CD4-positive, alpha-beta memory T cell (primary cell): Measurements from ENCODE around the gene FUOM. TPM values are rescaled to one million over a fixed set of nuclear protein-coding genes. Genes with fewer than 3 reads are reported as not detected.

Source experiments
- CTCF ChIA-PET: fragments of 350-600 bp; sonication (Branson Sonifier 250); formaldehyde crosslinking; loops from one replicate; lab custom pipeline; 2021; ENCODE audit warnings: inconsistent platforms; ENCODE audit not compliant: partially characterized antibody; lab: Charles Lee
- POLR2A ChIA-PET: fragments of 350-600 bp; sonication (Branson Sonifier 250); formaldehyde crosslinking; loops from one replicate; lab custom pipeline; 2021; ENCODE audit not compliant: partially characterized antibody; lab: Charles Lee
- DNase-seq, 5 donors: peaks; one replicate each; pipeline versions ENCODE4 v3.0.0 to v3.0.0-alpha.2; 2020 to 2022; ENCODE audit warnings: mixed read lengths in 1 of 5
- H3K27ac ChIP-seq: one replicate; pipeline ENCODE4 v1.7.0; 2013; ENCODE audit warnings: low read depth, low read length
- H3K27me3 ChIP-seq: 2 replicates; pipeline ENCODE4 v1.7.0; 2013; ENCODE audit warnings: mild to moderate bottlenecking, low read length, moderate library complexity; ENCODE audit not compliant: insufficient read depth
- H3K36me3 ChIP-seq: 2 replicates; pipeline ENCODE4 v1.7.0; 2013; ENCODE audit warnings: mild to moderate bottlenecking, low read length, moderate library complexity; ENCODE audit not compliant: insufficient read depth
- H3K4me1 ChIP-seq: 2 replicates; pipeline ENCODE4 v1.7.0; 2013; ENCODE audit warnings: mild to moderate bottlenecking, low read length, moderate library complexity; ENCODE audit not compliant: insufficient read depth
- H3K4me3 ChIP-seq, 2 donors: one replicate each; pipeline ENCODE4 v1.7.0; 2013; ENCODE audit warnings: low read length in 2 of 2, mild to moderate bottlenecking in 1 of 2
- H3K9me3 ChIP-seq, 2 donors: one replicate each; pipeline ENCODE4 v1.7.0; 2013; ENCODE audit warnings: low read length in 2 of 2, control low read depth in 1 of 2; ENCODE audit not compliant: control insufficient read depth in 1 of 2
- H3K27ac Mint-ChIP-seq, 7 donors: one replicate each; pipeline ENCODE4 v1.8.0; 2020 to 2021; ENCODE audit warnings: mixed read lengths in 7 of 7, mild to moderate bottlenecking in 6 of 7, inconsistent platforms in 3 of 7, moderate library complexity in 3 of 7
- H3K27me3 Mint-ChIP-seq, 2 donors: one replicate each; pipeline ENCODE4 v1.8.0; 2020 to 2021; ENCODE audit warnings: mixed read lengths in 2 of 2
- H3K36me3 Mint-ChIP-seq, 2 donors: one replicate each; pipeline ENCODE4 v1.8.0; 2020 to 2021; ENCODE audit warnings: mixed read lengths in 2 of 2, inconsistent platforms in 1 of 2, mild to moderate bottlenecking in 1 of 2
- H3K4me1 Mint-ChIP-seq, 4 donors: one replicate each; pipeline ENCODE4 v1.8.0; 2020 to 2021; ENCODE audit warnings: mixed read lengths in 4 of 4, mild to moderate bottlenecking in 1 of 4
- H3K4me3 Mint-ChIP-seq, 8 donors: one replicate each; pipeline ENCODE4 v1.8.0; 2020 to 2021; ENCODE audit warnings: mixed read lengths in 8 of 8, mild to moderate bottlenecking in 7 of 8, moderate library complexity in 6 of 8, inconsistent platforms in 3 of 8
- H3K9me3 Mint-ChIP-seq, 8 donors: one replicate each; pipeline ENCODE4 v1.8.0; 2020 to 2021; ENCODE audit warnings: mixed read lengths in 8 of 8, mild to moderate bottlenecking in 5 of 8, inconsistent platforms in 3 of 8, moderate library complexity in 1 of 8
- intact Hi-C: fragments of 100-400 bp; cut with micrococcal nuclease; formaldehyde crosslinking; loops from one replicate; pipeline ENCODE4 v1.15.1; 2023
- polyA plus RNA-seq, 2 donors: library from polyadenylated mRNA; unstranded; fragments of 300-500 nt; fragmentation: Illumina TruSeq; gene quantifications; one replicate each; pipeline ENCODE4 v1.2.3, GENCODE V29; 2021
- total RNA-seq, 2 experiments: library from RNA; stranded (reverse); gene quantifications; one replicate each; pipeline ENCODE4 v1.2.3, GENCODE V29; 2021

FUOM gene
- total and polyA plus RNA-seq, 4 experiments from 2014 or later, result 15.6 to 18.1 (median 16.7) TPM

- DNase-seq, result peak in 1 of 5 donors; percentile 8
- H3K9me3 Mint-ChIP-seq, result no peaks in the 10 kb centered on the region
- Histone ChIP-seq H3K36me3 (no peaks in the 10 kb centered on the region), H3K27me3 (no peaks in the 10 kb centered on the region), H3K4me1 (peaks cover 9% of the 10 kb centered on the region), H3K9me3 (no peaks in the 10 kb centered on the region), H3K27ac (no peak overlapping the region), H3K4me3 (no peak overlapping the region)
- peaks cover 0 to 6% of the 10 kb centered on the region in 2 donors for H3K27me3 Mint-ChIP-seq
- ChIA-PET POLR2A (interaction anchor here (1.6 kb wide), 1 partner anchor 10 kb away, joined by 6 read pairs; no protein-coding TSS in a partner anchor), CTCF (interaction anchor here (1.0 to 3.1 kb wide), 5 partner anchors 7 to 171 kb away, joined by 3 to 19 read pairs (median 6); no protein-coding TSS in a partner anchor)
- peaks cover 6 to 17% (median 14%) of the 10 kb centered on the region in 4 donors for H3K4me1 Mint-ChIP-seq
- no peak overlapping the region for H3K4me3 Mint-ChIP-seq
- H3K36me3 Mint-ChIP-seq, result peaks cover 4 to 26% of the 10 kb centered on the region in 2 donors
- intact Hi-C loops, result loop anchor here (10.0 kb wide), 1 partner anchor 410 kb away; no protein-coding TSS in a partner anchor
- peak overlapping the region in 2 of 7 donors; percentile 65 to 81 for H3K27ac Mint-ChIP-seq
Observed at GRCh38 chr10:133314911-133315310, 42.9 kb downstream of the FUOM start.

- Mint-ChIP-seq H3K9me3 (peaks cover 0 to 1% (median 0%) of the 10 kb centered on the region in 8 donors), H3K4me1 (peaks cover 0 to 12% (median 8%) of the 10 kb centered on the region in 4 donors), H3K27me3 (peaks cover 0 to 1% of the 10 kb centered on the region in 2 donors), H3K27ac (no peak overlapping the region), H3K36me3 (peaks cover 4 to 27% of the 10 kb centered on the region in 2 donors), H3K4me3 (no peak overlapping the region)
- no peak overlapping the region for H3K4me3 ChIP-seq
- H3K36me3 ChIP-seq, result no peaks in the 10 kb centered on the region
- no peaks in the 10 kb centered on the region for H3K9me3 ChIP-seq
- no peaks in the 10 kb centered on the region for H3K27me3 ChIP-seq
- ChIA-PET POLR2A (no interaction called here), CTCF (interaction anchor here (3.1 kb wide), 1 partner anchor 16 kb away, joined by 19 read pairs; no protein-coding TSS in a partner anchor)
- no peak overlapping the region for H3K27ac ChIP-seq
- peaks cover 7% of the 10 kb centered on the region for H3K4me1 ChIP-seq
- intact Hi-C loops, result loop anchor here (10.0 kb wide), 1 partner anchor 408 kb away; no protein-coding TSS in a partner anchor
- no peak for DNase-seq
Observed at GRCh38 chr10:133313192-133313591, 44.6 kb downstream of the FUOM start.

DNA sequence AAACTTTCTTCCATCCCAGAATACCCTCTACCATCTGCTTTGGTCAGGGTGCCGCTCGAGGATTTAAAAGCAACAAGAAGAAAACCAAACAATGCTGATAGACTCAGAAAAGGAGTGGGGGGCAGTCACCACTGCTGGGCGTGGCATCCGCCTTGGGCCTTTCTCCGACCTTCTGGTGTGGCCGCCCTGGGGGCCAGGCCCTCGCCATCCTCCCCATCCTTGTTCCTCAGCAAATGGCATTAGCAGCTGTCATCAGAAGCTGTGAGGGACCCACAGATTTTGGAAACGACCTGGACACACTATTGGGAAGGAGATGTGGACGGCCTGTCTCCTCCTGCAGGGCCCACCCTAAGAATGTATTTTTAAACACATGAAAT is 45.1 kb downstream of the FUOM start:
- POLR2A ChIA-PET, result no interaction called here
- no peak for DNase-seq
- H3K4me1 Mint-ChIP-seq, result peaks cover 2 to 15% (median 11%) of the 10 kb centered on the region in 4 donors
- H3K4me3 ChIP-seq, result no peak overlapping the region
- no peak overlapping the region for H3K27ac ChIP-seq
- no peaks in the 10 kb centered on the region for H3K36me3 ChIP-seq
- peaks cover 7% of the 10 kb centered on the region for H3K4me1 ChIP-seq
- peaks cover 0 to 5% of the 10 kb centered on the region in 2 donors for H3K27me3 Mint-ChIP-seq
- peaks cover 0 to 5% (median 0%) of the 10 kb centered on the region in 8 donors for H3K9me3 Mint-ChIP-seq
- H3K27me3 ChIP-seq, result no peaks in the 10 kb centered on the region
- H3K36me3 Mint-ChIP-seq, result peaks cover 4 to 32% of the 10 kb centered on the region in 2 donors
- H3K9me3 ChIP-seq, result no peaks in the 10 kb centered on the region
- intact Hi-C loops, result loop anchor here (10.0 kb wide), 1 partner anchor 408 kb away; no protein-coding TSS in a partner anchor
- no peak overlapping the region for H3K4me3 Mint-ChIP-seq
- CTCF ChIA-PET, result no interaction called here
- no peak overlapping the region for H3K27ac Mint-ChIP-seq

GRCh38 chr10:133312016-133312768 is 45.6 kb downstream of the FUOM start:
- Histone ChIP-seq H3K4me3 (no peak overlapping the region), H3K9me3 (no peaks in the 10 kb centered on the region), H3K36me3 (no peaks in the 10 kb centered on the region), H3K4me1 (peaks cover 12% of the 10 kb centered on the region), H3K27me3 (no peaks in the 10 kb centered on the region), H3K27ac (no peak overlapping the region)
- H3K4me1 Mint-ChIP-seq, result peaks cover 5 to 20% (median 17%) of the 10 kb centered on the region in 4 donors
- intact Hi-C loops, result loop anchor here (10.0 kb wide), 1 partner anchor 407 kb away; no protein-coding TSS in a partner anchor
- H3K9me3 Mint-ChIP-seq, result peaks cover 0 to 5% (median 0%) of the 10 kb centered on the region in 8 donors
- ChIA-PET POLR2A (interaction anchor here (1.5 kb wide), 1 partner anchor 52 kb away, joined by 5 read pairs; no protein-coding TSS in a partner anchor), CTCF (no interaction called here)
- H3K36me3 Mint-ChIP-seq, result peaks cover 4 to 35% of the 10 kb centered on the region in 2 donors
- H3K4me3 Mint-ChIP-seq, result peak overlapping the region in 1 of 8 donors; percentile 27
- peaks cover 0 to 6% of the 10 kb centered on the region in 2 donors for H3K27me3 Mint-ChIP-seq
- H3K27ac Mint-ChIP-seq, result peak overlapping the region in 2 of 7 donors; percentile 29 to 80
- DNase-seq, result no peak

- Mint-ChIP-seq H3K27ac (peak overlapping the region in 1 of 7 donors; percentile 80), H3K4me1 (peaks cover 8 to 26% (median 22%) of the 10 kb centered on the region in 4 donors), H3K36me3 (peaks cover 4 to 35% of the 10 kb centered on the region in 2 donors), H3K9me3 (peaks cover 0 to 5% (median 0%) of the 10 kb centered on the region in 8 donors), H3K4me3 (no peak overlapping the region), H3K27me3 (peaks cover 0 to 6% of the 10 kb centered on the region in 2 donors)
- Histone ChIP-seq H3K9me3 (no peaks in the 10 kb centered on the region), H3K4me1 (peaks cover 18% of the 10 kb centered on the region), H3K27ac (no peak overlapping the region), H3K36me3 (no peaks in the 10 kb centered on the region), H3K4me3 (no peak overlapping the region), H3K27me3 (no peaks in the 10 kb centered on the region)
- CTCF ChIA-PET, result interaction anchor here (2.5 kb wide), 1 partner anchor 18 kb away, joined by 9 read pairs; no protein-coding TSS in a partner anchor
- peak in 1 of 5 donors; percentile 34 for DNase-seq
- intact Hi-C loops, result loop anchor here (10.0 kb wide), 1 partner anchor 407 kb away; no protein-coding TSS in a partner anchor
- POLR2A ChIA-PET, result interaction anchor here (1.5 kb wide), 1 partner anchor 51 kb away, joined by 5 read pairs; no protein-coding TSS in a partner anchor
Observed at GRCh38 chr10:133311570-133311969, 46.2 kb downstream of the FUOM start.

DNA sequence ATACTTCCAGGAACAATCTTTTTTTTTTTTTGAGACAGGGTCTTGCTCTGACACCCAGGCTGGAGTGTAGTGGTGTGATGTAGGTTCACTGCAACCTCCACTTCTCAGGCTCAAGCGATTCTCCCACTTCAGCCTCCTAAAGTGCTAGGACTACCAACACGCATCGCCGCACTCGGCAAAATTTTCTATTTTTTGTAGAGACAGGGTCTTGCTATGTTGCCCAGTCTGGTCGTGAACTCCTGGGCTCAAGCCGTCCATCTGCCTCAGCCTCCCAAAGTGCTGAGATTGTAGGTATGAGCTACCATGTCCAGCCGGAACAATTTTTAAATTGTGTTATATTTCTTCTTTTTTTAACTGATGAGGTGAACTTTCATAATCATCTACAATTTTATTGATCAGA is 47.0 kb downstream of the FUOM start:
- Mint-ChIP-seq H3K4me1 (peaks cover 9 to 31% (median 22%) of the 10 kb centered on the region in 4 donors), H3K27ac (peak overlapping the region in 5 of 7 donors; percentile 3 to 80 (median 55)), H3K36me3 (peaks cover 4 to 35% of the 10 kb centered on the region in 2 donors), H3K9me3 (peaks cover 0 to 5% (median 0%) of the 10 kb centered on the region in 8 donors), H3K4me3 (peak overlapping the region in 3 of 8 donors; percentile 13 to 39 (median 15)), H3K27me3 (peaks cover 0 to 6% of the 10 kb centered on the region in 2 donors)
- no peak overlapping the region for H3K4me3 ChIP-seq
- no peak overlapping the region for H3K27ac ChIP-seq
- no peaks in the 10 kb centered on the region for H3K27me3 ChIP-seq
- H3K36me3 ChIP-seq, result no peaks in the 10 kb centered on the region
- intact Hi-C loops, result loop anchor here (10.0 kb wide), 1 partner anchor 406 kb away; no protein-coding TSS in a partner anchor
- CTCF ChIA-PET, result interaction anchor here (0.6 to 2.5 kb wide), 2 partner anchors 19 to 83 kb away, joined by 3 to 9 read pairs; no protein-coding TSS in a partner anchor
- peaks cover 19% of the 10 kb centered on the region for H3K4me1 ChIP-seq
- H3K9me3 ChIP-seq, result no peaks in the 10 kb centered on the region
- POLR2A ChIA-PET, result interaction anchor here (0.9 to 1.5 kb wide), 2 partner anchors 50 to 54 kb away, joined by 3 to 5 read pairs; no protein-coding TSS in a partner anchor
- peak in 1 of 5 donors; percentile 6 for DNase-seq
